CD14-positive monocyte (primary cell): ENCODE results near the gene DNAJC1. TPM values are rescaled to one million over a fixed set of nuclear protein-coding genes. Genes with fewer than 3 reads are reported as not detected.

ENCODE experiments used
- DNase-seq, 3 donors: peaks; one replicate each; pipeline ENCODE4 v3.0.0-alpha.2; 2011 to 2022
- H2AFZ ChIP-seq: 2 replicates; pipeline ENCODE4 v1.6.0; 2012; ENCODE audit warnings: mild to moderate bottlenecking, low read depth, low read length, inconsistent platforms; ENCODE audit not compliant: insufficient read depth, poor library complexity, severe bottlenecking
- H3K27ac ChIP-seq, 2 donors: 1 replicate in 1 of 2; 2 replicates in 1 of 2; pipeline ENCODE4 v1.5.1; 2012 to 2013; ENCODE audit warnings: low read length in 2 of 2, control low read depth in 1 of 2, inconsistent platforms in 1 of 2, low read depth in 1 of 2, mild to moderate bottlenecking in 1 of 2
- H3K27me3 ChIP-seq, 2 donors: one replicate each; pipeline versions ENCODE4 v1.6.0 to v1.6.1; 2011 to 2013; ENCODE audit warnings: low read length in 2 of 2; ENCODE audit not compliant: control insufficient read depth in 2 of 2, insufficient read depth in 2 of 2
- H3K36me3 ChIP-seq, 2 donors: replicated peaks in 1 of 2; 1 replicate in 1 of 2; 2 replicates in 1 of 2; pipeline versions ENCODE4 v1.5.1 to v1.6.1; 2012 to 2013; ENCODE audit warnings: low read length in 2 of 2, control low read depth in 1 of 2, inconsistent platforms in 1 of 2, mild to moderate bottlenecking in 1 of 2; ENCODE audit not compliant: insufficient read depth in 2 of 2, control insufficient read depth in 1 of 2
- H3K4me1 ChIP-seq, 2 donors: 1 replicate in 1 of 2; 2 replicates in 1 of 2; pipeline versions ENCODE4 v1.5.1 to v1.6.1; 2012 to 2013; ENCODE audit warnings: low read length in 2 of 2, control low read depth in 1 of 2, inconsistent platforms in 1 of 2, mild to moderate bottlenecking in 1 of 2, moderate library complexity in 1 of 2; ENCODE audit not compliant: insufficient read depth in 2 of 2, control insufficient read depth in 1 of 2
- H3K4me2 ChIP-seq: replicated peaks from 2 replicates; pipeline ENCODE3; 2012; ENCODE audit warnings: low read length, moderate library complexity, mild to moderate bottlenecking; ENCODE audit not compliant: poor library complexity, severe bottlenecking; ENCODE audit errors: extremely low read depth
- H3K4me3 ChIP-seq, 3 experiments: fragments of 200-600 bp in 1 of 3; sonication (generic) in 1 of 3; replicated peaks in 1 of 3; 1 replicate in 2 of 3; 2 replicates in 1 of 3; pipeline ENCODE4 v1.5.1; 2011 to 2013; ENCODE audit warnings: low read length in 3 of 3, mild to moderate bottlenecking in 3 of 3, control low read depth in 2 of 3, low read depth in 2 of 3, inconsistent platforms in 1 of 3, moderate library complexity in 1 of 3
- H3K79me2 ChIP-seq: 2 replicates; pipeline ENCODE4 v1.6.0; 2012; ENCODE audit warnings: mild to moderate bottlenecking, control low read depth, inconsistent platforms, low read length, moderate library complexity; ENCODE audit not compliant: insufficient read depth
- H3K9ac ChIP-seq: 2 replicates; pipeline ENCODE4 v1.6.0; 2017; ENCODE audit warnings: low read length, mild to moderate bottlenecking; ENCODE audit not compliant: insufficient read depth, poor library complexity, severe bottlenecking
- H3K9me3 ChIP-seq, 2 donors: replicated peaks in 1 of 2; 1 replicate in 1 of 2; 2 replicates in 1 of 2; pipeline versions ENCODE4 v1.5.1 to v1.6.1; 2012 to 2013; ENCODE audit warnings: low read length in 2 of 2, control low read depth in 1 of 2; ENCODE audit not compliant: control insufficient read depth in 1 of 2, insufficient read depth in 1 of 2
- H4K20me1 ChIP-seq: 2 replicates; pipeline ENCODE4 v1.6.0; 2012; ENCODE audit warnings: mild to moderate bottlenecking, low read length, control low read depth, moderate library complexity; ENCODE audit not compliant: insufficient read depth
- H3K27ac Mint-ChIP-seq, 7 donors: one replicate each; pipeline ENCODE4 v1.8.0; 2020; ENCODE audit warnings: mild to moderate bottlenecking in 7 of 7, mixed read lengths in 7 of 7, moderate library complexity in 6 of 7, inconsistent platforms in 2 of 7
- H3K27me3 Mint-ChIP-seq, 3 donors: one replicate each; pipeline ENCODE4 v1.8.0; 2021 to 2022; ENCODE audit warnings: low read depth in 3 of 3, mild to moderate bottlenecking in 3 of 3, mixed read lengths in 3 of 3, moderate library complexity in 3 of 3, inconsistent platforms in 1 of 3
- H3K36me3 Mint-ChIP-seq, 2 donors: one replicate each; pipeline ENCODE4 v1.8.0; 2020; ENCODE audit warnings: mixed read lengths in 2 of 2, inconsistent platforms in 1 of 2, mild to moderate bottlenecking in 1 of 2
- H3K4me1 Mint-ChIP-seq: one replicate; pipeline ENCODE4 v1.8.0; 2020; ENCODE audit warnings: mild to moderate bottlenecking, mixed read lengths
- H3K4me3 Mint-ChIP-seq, 2 donors: one replicate each; pipeline ENCODE4 v1.8.0; 2020; ENCODE audit warnings: mild to moderate bottlenecking in 2 of 2, mixed read lengths in 2 of 2, moderate library complexity in 1 of 2
- H3K9me3 Mint-ChIP-seq, 7 donors: one replicate each; pipeline ENCODE4 v1.8.0; 2020 to 2022; ENCODE audit warnings: mixed read lengths in 7 of 7, mild to moderate bottlenecking in 6 of 7, moderate library complexity in 6 of 7, inconsistent platforms in 2 of 7
- CTCF ChIP-seq: fragments of 200-600 bp; IDR thresholded peaks from one replicate; pipeline ENCODE4 v1.8.0; 2022; ENCODE audit warnings: antibody characterized with exemption, mild to moderate bottlenecking
- WGBS: methylation state at CpG from one replicate; pipeline ENCODE4 v1.1.5; 2013; ENCODE audit warnings: missing lambda C conversion rate; ENCODE audit not compliant: insufficient coverage; 5-methylcytosine and 5-hydroxymethylcytosine counted together
- intact Hi-C, 2 donors: fragments of 100-400 bp; cut with micrococcal nuclease; formaldehyde crosslinking; loops; one replicate each; pipeline versions ENCODE4 v1.15.0 to v1.15.1; 2023
- polyA plus RNA-seq, 3 donors: library from polyadenylated mRNA; depleted of rRNA in 1 of 3; unstranded in 2 of 3; stranded (reverse) in 1 of 3; fragments of 300-500 nt in 2 of 3; fragments of >200 nt in 1 of 3; fragmentation: Illumina TruSeq in 2 of 3; gene quantifications; 1 replicate in 2 of 3; 2 replicates in 1 of 3; pipeline ENCODE4 v1.2.3, GENCODE V29; 2012 to 2021
- small RNA-seq: library from RNA; depleted of rRNA; stranded (forward); fragments of <200 nt; gene quantifications from one replicate; pipeline ENCODE3, GENCODE V24; 2012; ENCODE audit warnings: low read depth; ENCODE audit not compliant: insufficient read length

The DNAJC1 gene
- polyA plus RNA-seq, 3 donors: 11.4 to 12.9 (median 12.5) TPM

- H3K9me3 Mint-ChIP-seq: no peaks in the 10 kb centered on the region
- no peak overlapping the region for H3K27ac ChIP-seq
- peaks cover 3 to 27% of the 10 kb centered on the region in 2 donors for H3K36me3 ChIP-seq
- intact Hi-C loops: no loop called here
- peaks cover 23% of the 10 kb centered on the region for H3K4me1 Mint-ChIP-seq
- peaks cover 24 to 58% of the 10 kb centered on the region in 2 donors for H3K36me3 Mint-ChIP-seq
- peaks cover 33% of the 10 kb centered on the region for H4K20me1 ChIP-seq
- H3K27ac Mint-ChIP-seq: no peak overlapping the region
- peaks cover 3 to 18% of the 10 kb centered on the region in 2 donors for H3K4me1 ChIP-seq
- H3K4me3 Mint-ChIP-seq: no peak overlapping the region
- 100% methylated on average over 1 of the region's 3 CpGs for WGBS
- H3K27me3 ChIP-seq: no peaks in the 10 kb centered on the region
- H3K4me3 ChIP-seq: no peak overlapping the region
- H2AFZ ChIP-seq: no peak overlapping the region
- H3K9ac ChIP-seq: no peak overlapping the region
- no peaks in the 10 kb centered on the region for H3K9me3 ChIP-seq
- H3K27me3 Mint-ChIP-seq: no peaks in the 10 kb centered on the region
- peaks cover 56% of the 10 kb centered on the region for H3K79me2 ChIP-seq
- DNase-seq: no peak
- no peak for TF ChIP-seq CTCF
- no peak overlapping the region for H3K4me2 ChIP-seq
Measured at GRCh38 chr10:21707498-21707897, 296.0 kb downstream of the DNAJC1 start.

Small RNA genes within 50 kb of the gene (small RNA-seq; reads per million reads assigned to genes)
- gene RN7SKP219: not detected
- gene RN7SKP37: not detected

Other genes starting within 250 kb of the DNAJC1 start
- not detected for gene EBLN1, start 214.3 kb upstream of the DNAJC1 start, polyA plus RNA-seq